IMR-90 (cell line): ENCODE measurements around the gene RGS5.

Experiments
- CHD1 ChIP-seq: IDR thresholded peaks from 2 replicates; pipeline ENCODE4 v1.6.1; 2012; ENCODE audit warnings: low read depth, low read length, improper control_type of control experiment
- CTCF ChIP-seq: conservative IDR thresholded peaks from 2 replicates; pipeline ENCODE4 v1.5.1; 2012; ENCODE audit warnings: mild to moderate bottlenecking, low read depth, low read length, improper control_type of control experiment
- MAFK ChIP-seq: IDR thresholded peaks from 2 replicates; pipeline ENCODE4 v1.6.1; 2012; ENCODE audit warnings: low read depth, low read length, improper control_type of control experiment
- MAZ ChIP-seq: IDR thresholded peaks from 2 replicates; pipeline ENCODE4 v1.6.1; 2012; ENCODE audit warnings: low read depth, mild to moderate bottlenecking, low read length, improper control_type of control experiment, moderate library complexity, borderline replicate concordance
- MXI1 ChIP-seq: IDR thresholded peaks from 2 replicates; pipeline ENCODE4 v1.6.1; 2012; ENCODE audit warnings: low read depth, mild to moderate bottlenecking, low read length, moderate library complexity, borderline replicate concordance
- NFE2L2 ChIP-seq: fragments of 150-350 bp; IDR thresholded peaks from 2 replicates; pipeline ENCODE4 v1.6.1; 2016; ENCODE audit warnings: low read depth, mild to moderate bottlenecking, low read length
- POLR2A ChIP-seq: IDR thresholded peaks from 2 replicates; pipeline ENCODE4 v1.6.1; 2012; ENCODE audit warnings: mild to moderate bottlenecking, low read depth, low read length
- RAD21 ChIP-seq: IDR thresholded peaks from 2 replicates; pipeline ENCODE4 v1.6.1; 2012; ENCODE audit warnings: low read length, improper control_type of control experiment
- USF2 ChIP-seq: fragments of 150-350 bp; IDR thresholded peaks from 2 replicates; pipeline ENCODE4 v1.6.1; 2017; ENCODE audit warnings: mild to moderate bottlenecking, antibody characterized with exemption, low read length, low read depth

GRCh38 chr1:163115887-163116286 lies 86.8 kb downstream of the RGS5 start:
- TF ChIP-seq USF2 (no peak), CTCF (no peak), MXI1 (no peak), POLR2A (no peak), NFE2L2 (no peak), MAFK (no peak), MAZ (no peak), RAD21 (no peak), CHD1 (no peak)
